NCI-H1436 (cell line): Measurements from ENCODE around the gene CD3D.
"Not testable (repeated sequence)": the region's sequence is repeated elsewhere in the genome, so short reads cannot be mapped to it uniquely, and the experiment has no call there.

Source experiments
- DNase-seq: peaks from one replicate; lab custom pipeline; 2025; lab: John Stamatoyannopoulos, UW

Gene CD3D

DNA sequence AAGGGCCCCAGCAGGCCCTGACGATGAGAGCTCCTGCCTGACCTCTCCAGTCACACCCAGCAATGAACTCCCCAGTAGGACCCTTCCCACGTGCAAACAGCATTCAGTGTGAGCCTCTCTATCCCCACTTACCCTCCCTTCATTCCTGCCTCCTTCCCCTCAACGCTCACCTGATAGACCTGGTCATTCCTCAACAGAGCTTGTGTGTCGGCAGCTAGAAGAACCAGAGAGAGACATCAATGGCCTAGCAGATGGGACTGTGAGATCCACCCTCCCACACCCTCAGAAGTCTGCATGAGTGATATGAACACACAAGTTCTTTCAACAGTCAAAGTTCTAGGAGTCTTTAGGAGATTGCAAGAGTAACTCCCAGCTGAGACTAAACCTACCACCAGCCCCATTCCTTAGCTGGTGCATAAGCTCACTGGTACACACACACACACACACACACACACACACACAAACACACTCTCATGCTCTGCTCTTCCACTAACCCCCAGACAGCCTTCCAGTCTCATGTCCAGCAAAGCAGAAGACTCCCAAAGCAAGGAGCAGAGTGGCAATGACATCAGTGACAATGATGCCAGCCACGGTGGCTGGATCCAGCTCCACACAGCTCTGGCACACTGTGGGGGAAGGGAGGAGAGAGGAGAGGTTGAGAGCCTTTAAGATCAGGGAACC, 3.1 kb downstream of the CD3D start:
- DNase-seq, result no peak

DNA sequence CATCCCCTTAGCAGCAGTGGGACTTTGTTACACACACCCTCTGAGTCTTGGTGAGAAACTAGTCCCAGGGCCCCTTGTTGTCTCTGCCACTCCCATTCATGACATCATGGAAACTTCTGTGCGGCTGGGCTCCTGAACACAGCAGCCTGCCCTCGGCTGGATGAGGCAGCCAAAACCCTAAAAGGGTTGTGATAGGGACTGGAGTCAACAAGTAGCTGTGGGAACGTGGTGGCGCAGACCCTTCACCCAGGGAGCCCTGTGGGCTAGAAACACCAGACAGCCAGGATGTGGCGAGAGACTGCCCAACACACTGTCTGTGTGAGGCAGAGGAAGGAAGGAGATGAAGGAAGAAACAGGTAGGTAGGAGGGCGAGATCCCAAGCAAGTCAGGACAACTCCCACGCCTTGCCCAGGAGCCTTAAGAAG, 3.9 kb downstream of the CD3D start:
- no peak for DNase-seq

DNA sequence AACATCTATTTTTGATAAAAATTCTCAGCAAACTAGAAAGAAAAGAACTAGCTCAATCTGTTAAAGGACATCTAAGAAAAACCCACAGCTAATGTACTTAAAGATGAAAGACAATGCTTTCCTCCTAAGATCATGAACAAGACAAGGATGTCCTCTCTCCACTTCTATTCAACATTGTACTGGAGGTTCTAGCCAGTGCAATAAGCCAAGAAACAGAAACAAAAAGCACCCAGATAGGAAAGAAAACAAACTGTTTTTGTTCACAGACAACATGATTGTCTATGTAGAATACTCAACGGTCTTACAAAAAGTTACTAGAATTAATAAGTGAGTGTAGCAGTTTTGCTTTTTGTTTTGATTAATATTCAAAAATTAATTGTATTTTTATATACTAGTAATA, 7.8 kb downstream of the CD3D start:
- no peak for DNase-seq

DNA sequence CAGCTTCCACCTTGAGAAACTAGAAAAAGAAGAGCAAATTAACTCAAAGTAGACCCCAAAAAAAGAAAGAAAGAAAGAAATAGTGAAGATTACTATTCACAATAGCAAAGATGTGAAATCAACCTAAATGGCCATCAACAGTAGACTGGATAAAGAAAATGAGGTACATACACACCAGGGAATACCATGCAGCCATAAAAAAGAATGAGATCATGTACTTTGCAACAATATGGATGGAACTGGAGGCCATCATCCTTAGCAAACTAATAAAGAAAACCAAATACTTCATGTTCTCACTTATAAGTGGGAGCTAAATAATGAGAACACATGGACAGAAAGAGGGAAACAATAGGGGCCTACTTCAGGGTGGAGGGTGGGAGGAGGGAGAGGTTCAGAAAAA, 13.8 kb downstream of the CD3D start:
- DNase-seq, result no peak

DNA sequence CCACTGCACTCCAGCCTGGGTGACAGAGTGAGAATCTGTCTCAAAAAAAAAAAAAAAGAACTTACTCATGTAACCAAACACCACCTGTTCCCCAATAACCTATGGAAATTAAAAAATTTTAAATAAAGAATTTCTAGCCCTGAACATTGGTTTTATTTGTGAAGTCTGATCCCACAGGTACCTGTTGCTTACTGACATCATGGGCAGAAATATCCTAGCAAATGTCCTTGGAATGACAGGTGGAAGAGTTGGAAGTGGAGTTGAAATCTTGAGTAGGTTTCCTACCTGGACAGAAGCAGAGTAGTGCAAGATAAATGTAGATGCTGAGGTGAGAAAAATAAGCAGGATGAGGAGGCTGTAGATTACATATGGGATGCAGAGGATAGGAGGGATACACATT, 17.2 kb downstream of the CD3D start:
- no peak for DNase-seq

DNA sequence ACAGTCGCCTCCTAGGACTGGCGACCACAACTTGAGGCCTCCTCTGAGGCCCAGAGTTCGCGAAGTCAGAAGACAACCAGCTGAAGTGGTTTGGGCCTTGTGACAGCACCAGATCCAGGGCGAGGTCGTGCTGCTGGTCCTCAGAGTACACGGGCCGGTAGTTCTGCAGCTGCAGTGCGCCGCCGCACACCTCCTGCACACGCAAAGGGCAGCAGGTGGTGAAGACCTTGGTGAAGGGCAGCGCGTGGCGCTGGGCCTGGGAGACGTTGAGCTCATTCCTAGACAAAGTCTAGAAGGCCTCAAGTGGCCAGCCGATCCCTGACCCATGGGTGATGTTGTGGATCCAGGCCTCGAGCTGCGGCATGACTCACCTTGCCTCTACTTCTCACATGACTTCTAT, 19.8 kb downstream of the CD3D start:
- DNase-seq, result no peak

DNA sequence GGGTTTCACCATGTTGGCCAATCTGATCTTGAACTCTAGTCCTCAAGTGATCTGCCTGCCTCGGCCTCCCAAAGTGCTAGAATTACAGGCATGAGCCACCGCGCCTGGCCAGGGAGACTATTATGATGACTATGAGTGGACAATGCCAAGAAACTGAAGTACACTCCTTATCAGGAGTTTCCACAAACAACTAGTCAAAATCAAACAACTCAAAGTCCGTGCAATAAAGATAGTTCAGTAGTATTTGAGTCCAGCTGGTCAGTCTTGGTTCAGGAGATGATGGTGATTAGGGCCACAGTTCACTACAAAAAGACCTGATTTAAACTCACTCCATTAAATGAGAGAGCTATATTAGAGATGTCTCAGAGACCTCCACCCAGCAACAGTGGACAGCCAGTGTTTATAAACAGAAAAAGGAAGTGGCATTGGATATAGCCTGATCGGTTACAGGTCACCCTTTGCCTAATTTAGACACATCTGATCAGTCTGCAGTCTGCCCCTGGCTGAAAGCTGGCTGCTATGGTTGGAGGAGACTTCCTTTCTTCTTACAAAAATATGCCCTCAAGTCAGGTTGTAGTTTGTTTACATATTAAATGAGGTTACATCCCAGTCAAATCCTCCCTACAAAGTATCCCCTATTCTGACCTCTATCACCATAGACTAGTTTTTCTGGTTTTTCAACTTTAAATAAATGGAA, 21.0 kb downstream of the CD3D start:
- DNase-seq, result no peak

DNA sequence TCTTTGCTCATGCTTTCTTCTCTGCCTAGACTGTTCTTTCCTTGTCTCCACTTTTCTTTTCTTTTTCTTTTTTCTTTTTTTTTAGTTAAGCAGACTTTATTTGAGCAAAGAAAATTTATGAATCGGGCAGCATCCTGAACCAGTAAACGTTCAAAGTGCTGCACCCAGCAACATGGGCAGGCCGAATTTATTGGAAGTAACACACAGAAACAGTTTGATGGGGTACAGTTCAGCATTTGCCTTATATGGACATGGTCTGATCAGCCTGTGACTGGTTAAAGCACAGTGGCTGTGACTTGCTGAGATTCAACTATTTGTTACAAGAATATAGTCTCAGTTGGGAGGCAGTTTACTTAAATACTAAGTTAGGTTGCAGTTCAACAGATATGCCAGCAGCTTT, 22.0 kb downstream of the CD3D start:
- DNase-seq, result no peak

DNA sequence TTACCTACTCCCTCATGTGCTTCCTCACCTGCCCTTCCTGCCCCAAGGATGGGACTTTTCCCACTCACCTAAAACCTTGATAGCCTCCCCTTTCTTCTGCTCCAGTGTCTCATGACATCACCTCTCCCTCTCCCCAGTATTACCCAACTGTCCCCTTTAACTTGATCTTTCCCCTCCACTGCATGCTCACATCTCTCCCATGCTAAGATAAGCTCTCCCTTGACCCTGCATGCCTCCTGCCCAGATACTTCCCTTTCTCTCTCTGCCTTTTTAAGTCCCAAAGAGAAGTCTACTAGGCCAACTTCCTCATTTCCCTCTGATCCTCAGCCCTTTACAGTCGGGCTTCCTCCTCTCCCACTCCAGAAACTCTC, 23.2 kb downstream of the CD3D start:
- no peak for DNase-seq

DNA sequence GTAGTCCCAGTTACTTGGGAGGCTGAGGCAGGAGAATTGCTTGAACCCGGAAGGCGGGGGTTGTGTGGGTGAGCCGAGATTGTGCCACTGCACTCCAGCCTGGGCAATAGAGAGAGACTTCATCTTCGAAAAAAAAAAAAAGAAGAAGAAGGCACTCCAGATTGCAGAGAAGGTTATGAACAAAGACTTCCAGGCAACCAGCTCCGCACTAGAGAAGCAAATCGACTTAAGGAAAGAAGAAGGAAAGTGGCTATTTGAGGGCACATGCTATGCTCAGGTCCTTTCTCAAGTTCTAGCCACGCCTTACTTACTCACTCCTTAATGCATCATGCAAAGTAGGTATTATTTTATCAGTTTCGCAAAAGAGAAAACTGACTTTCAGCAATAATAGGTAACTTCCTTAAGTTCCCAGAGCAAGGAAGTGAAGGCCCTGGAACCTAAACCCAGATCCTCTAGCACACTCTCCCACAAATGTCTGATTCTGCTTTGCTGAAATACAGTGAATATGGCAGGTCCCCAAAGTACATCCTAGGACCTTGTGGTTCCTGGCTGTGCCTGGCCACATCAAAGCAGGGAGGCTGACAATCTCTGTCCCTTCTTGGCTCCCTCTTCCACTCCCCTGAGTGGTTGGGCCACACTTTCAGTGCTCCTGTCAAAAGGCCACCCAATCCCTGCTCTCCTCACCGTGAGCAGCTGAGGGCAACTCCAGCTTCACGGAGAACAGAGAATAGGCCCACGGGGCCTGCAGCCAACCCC, 23.7 kb downstream of the CD3D start:
- DNase-seq, result no peak

DNA sequence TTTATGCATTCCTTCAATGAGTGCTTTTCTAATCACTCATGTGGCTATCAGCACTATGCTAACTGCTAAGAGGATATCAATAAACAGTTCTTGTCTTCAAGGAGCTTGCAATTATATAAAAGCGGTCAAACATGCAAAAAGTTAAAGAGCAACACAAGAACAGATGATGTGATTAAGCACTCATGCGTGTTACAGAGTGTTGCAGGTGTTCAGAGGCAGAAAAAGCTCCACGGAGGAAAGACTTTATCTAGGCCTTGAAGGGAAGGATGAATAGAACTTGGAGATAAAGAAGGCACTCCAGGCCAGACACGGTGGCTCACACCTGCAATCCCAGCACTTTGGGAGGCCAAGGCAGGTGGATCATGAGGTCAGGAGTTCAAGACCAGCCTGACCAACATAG, 24.4 kb downstream of the CD3D start:
- no peak for DNase-seq

DNA sequence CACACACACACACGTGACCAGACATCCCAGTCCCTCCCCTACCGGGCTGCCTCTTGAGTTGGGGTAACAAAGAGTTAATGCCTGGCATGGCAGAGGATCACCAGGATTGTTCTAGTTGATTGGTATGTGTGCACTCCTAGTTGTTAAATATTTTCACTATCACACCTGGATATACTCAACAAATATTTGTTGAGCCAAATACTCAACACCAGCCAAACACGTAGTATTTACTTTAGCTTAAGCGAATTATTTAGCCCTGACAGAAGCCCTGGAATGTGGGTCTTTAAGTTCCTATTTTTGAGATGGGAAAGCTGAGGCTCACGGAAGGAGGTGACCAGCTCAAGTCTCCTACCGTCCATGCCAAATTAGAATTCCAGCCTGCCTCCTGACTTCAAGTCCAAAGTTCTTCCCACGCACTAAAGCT, 27.5 kb downstream of the CD3D start:
- no peak for DNase-seq

DNA sequence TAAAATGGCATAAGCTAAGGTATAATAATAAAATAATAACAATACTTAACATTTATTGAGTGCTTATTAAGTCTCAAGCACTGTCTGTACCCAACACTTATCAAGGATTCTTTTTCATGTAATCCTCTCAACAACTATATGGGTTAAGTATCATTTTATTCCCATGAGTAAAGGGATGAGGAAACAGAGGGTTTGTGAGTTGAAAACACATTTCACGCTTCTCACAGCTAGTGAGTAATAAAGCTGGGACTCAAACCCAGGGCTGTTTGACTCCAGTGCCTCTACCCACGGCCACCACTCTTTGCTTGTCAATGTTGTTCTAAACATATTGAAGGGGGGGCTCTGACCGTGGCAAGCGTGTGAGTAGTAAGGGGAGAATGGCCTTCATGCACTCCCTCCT, 29.3 kb downstream of the CD3D start:
- DNase-seq, result no peak

DNA sequence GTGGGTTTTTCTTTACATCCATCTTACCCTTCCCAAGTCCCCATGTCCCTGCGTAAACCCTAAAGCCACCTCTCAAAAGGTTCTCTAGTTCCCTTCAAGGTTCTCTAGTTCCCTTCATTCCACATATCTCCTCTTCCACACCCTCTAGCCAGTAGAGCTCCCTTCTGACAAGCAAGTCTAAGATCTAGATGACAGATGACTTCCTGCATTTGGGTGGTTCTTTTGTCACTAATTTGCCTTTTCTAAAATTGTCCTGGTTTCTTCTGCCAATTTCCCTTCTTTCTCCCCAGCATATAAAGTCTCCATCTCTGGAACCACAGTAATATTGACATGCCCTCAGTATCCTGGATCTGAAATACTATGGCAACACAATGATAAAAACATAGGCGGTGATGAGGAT, 30.2 kb downstream of the CD3D start:
- DNase-seq, result no peak

DNA sequence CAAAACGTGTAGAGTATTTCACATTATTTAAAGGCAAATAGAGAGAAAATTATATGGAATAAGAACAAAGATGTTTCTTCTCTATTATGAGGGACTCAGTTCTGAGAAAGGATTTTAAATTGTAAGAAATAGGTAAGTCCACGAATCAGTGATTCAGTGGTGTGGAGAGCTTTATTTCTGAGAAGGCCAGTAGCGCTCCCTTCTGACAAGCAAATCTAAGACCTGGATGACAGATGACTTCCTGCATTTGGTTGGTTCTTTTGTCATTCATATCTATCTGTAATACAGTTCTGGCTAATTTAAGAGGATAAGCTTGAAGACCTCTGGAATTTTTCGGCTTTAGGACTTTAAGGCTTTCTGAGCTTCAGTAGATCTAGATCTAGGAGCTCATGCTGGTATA, 31.0 kb downstream of the CD3D start:
- no peak for DNase-seq

DNA sequence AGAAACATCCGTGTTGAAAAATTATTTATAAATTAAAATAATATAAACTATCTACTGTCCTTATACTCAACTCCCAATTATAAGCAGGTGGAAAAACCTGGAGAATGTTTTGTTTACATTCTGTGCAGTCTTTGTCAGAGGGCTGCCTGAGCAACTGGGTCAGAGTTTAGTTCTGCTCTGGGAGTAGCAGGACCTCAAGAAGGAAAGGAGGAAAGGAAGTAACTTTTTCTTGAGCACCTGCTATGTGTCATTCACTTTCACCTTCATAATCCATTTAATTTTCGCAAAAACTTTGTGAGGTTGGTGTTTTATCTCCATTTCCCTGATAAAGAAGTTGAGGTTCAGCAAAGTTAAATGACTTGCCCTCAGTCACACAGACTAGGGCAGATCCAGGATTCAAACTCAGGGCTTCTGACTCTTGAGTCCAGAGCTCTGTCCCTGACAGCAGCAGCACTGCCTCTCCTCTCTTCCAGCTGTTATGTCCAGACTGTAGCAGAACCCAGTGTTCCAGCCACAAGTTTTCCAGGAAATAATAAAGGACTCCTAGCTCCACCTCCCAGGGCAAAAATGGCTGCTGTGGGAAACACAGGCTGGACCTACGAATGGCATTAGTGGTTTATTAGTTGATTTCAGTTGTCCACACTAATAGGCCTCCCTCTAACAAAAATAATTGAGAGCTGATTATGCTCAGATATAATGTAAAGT, 31.6 kb downstream of the CD3D start:
- DNase-seq, result no peak

DNA sequence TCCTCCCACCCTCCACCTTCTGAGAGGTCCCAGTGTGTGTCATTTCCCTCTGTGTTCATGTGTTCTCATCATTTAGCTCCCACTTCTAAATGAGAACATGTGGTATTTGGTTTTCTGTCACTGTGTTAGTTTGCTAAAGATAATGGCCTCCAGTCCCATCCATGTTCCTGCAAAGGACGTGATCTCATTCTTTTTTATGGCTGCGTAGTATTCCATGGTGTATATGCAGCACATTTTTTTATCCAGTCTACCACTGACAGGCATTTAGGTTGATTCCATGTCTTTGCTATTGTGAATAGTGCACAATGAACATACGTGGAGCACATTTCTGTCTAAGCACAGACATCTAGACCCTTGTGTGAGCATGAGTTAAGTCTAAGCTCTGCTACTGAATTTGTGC, 32.2 kb downstream of the CD3D start:
- DNase-seq, result no peak

DNA sequence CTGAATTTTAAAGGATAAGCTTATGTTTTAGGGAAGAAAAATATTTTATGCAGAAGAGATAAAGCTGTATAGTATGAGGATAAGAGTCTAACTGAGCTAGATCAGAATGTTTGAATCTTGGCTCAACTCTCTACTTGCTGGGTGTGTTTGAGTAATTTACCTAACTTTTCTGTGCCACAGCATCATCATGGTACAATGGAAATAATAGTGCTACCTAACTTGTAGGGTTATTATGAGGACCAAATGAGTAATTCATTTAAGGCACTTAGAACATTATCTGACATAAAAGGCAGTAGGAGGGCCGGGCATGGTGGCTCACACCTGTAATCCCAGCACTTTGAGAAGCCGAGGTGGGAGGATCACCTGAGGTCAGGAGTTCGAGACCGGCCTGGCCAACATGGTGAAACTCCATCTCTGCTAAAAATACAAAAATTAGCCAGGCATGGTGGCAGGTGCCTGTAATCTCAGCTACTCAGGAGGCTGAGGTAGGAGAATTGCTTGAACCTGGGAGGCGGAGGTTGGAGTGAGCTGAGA, 33.4 kb downstream of the CD3D start:
- not testable (repeated sequence) for DNase-seq

DNA sequence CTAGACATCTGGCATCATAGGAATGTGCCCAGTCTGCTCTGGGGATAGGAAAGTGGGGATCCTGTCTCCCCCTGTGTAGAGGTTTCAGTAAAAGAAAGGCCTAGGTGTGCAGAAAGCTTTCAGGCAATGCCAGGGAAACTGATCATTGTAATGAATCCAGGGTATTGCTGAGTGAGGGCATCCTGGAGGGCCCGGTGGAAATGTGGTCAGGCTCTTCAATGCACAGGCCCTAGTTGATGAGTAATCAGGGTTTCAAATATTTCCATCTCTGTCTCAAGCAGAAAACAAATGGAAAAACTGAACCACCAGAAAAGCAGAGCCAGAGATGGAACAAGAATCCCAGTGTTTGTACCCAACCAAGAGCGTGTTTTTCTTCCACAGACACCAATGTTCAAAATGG, 35.9 kb downstream of the CD3D start:
- no peak for DNase-seq

DNA sequence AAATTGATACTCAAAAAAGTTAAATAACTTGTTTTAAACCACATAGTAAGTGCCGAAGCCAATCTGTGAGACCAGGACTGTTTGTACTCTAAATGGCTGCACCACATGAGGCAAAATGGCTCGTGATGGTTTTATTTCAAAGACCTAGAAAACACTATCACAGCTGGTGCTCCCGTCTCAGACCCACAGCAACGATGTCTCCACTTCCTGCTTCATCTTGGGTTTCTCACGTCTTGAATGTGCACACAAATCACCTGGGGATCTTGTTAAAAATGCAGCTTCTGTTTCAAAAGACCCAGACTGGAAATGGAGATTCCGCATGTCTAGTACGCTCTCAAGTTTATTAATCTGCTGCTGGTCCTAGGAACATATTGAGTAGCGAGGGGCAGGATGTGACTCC, 36.8 kb downstream of the CD3D start:
- DNase-seq, result no peak

DNA sequence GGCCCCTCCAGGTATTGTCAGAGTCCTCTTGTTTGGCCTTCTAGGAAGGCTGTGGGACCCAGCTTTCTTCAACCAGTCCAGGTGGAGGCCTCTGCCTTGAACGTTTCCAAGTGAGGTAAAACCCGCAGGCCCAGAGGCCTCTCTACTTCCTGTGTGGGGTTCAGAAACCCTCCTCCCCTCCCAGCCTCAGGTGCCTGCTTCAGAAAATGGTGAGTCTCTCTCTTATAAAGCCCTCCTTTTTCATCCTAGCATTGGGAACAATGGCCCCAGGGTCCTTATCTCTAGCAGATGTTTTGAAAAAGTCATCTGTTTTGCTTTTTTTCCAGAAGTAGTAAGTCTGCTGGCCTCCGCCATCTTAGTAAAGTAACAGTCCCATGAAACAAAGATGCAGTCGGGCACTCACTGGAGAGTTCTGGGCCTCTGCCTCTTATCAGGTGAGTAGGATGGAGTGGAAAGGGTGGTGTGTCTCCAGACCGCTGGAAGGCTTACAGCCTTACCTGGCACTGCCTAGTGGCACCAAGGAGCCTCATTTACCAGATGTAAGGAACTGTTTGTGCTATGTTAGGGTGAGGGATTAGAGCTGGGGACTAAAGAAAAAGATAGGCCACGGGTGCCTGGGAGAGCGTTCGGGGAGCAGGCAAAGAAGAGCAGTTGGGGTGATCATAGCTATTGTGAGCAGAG, 37.8 kb downstream of the CD3D start, which contains the start of gene CD3E:
Gene CD3E (plus strand): TSS at position 163 of the 681 bp plus-strand sequence. CDS start 223 bp downstream, at position 386.
- DNase-seq, result no peak

DNA sequence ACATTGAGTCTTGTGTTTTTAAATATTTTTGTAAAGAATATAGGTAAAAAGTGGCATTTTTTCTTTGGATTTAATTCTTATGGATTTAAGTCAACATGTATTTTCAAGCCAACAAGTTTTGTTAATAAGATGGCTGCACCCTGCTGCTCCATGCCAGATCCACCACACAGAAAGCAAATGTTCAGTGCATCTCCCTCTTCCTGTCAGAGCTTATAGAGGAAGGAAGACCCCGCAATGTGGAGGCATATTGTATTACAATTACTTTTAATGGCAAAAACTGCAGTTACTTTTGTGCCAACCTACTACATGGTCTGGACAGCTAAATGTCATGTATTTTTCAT, 38.3 kb downstream of the CD3D start:
- DNase-seq, result no peak
